Activated CD4-positive, CD25-positive, alpha-beta regulatory T cell treated with anti-CD3 and anti-CD28 coated beads, Interleukin-2, amount 50 U/mL, for 16 hours (primary cell): ENCODE measurements around the gene CTNNA2.

Source experiments
- DNase-seq: peaks from one replicate; pipeline ENCODE4 v3.0.0-alpha.2; 2020; ENCODE audit warnings: low read depth, low spot score

CTNNA2 gene

GRCh38 chr2:80269806-80270205, 757.0 kb downstream of the CTNNA2 start:
- DNase-seq = no peak

GRCh38 chr2:80280598-80280997, 767.7 kb downstream of the CTNNA2 start:
- no peak for DNase-seq

GRCh38 chr2:80281049-80281448, 768.2 kb downstream of the CTNNA2 start:
- DNase-seq = no peak

- DNase-seq = no peak
Measured at GRCh38 chr2:80288576-80288975, 775.7 kb downstream of the CTNNA2 start.

GRCh38 chr2:80291656-80292055, 778.8 kb downstream of the CTNNA2 start:
- DNase-seq = no peak

- DNase-seq = no peak
Measured at GRCh38 chr2:80292474-80292873, 779.6 kb downstream of the CTNNA2 start.

- DNase-seq = no peak
Measured at GRCh38 chr2:80293039-80293438, 780.2 kb downstream of the CTNNA2 start.

GRCh38 chr2:80298954-80299353, 786.1 kb downstream of the CTNNA2 start:
- no peak for DNase-seq

- no peak for DNase-seq
Measured at GRCh38 chr2:80299661-80300060, 786.8 kb downstream of the CTNNA2 start.

GRCh38 chr2:80300346-80300745, 787.5 kb downstream of the CTNNA2 start:
- no peak for DNase-seq

- DNase-seq = no peak
Measured at GRCh38 chr2:80300954-80301353, 788.1 kb downstream of the CTNNA2 start.

- DNase-seq = no peak
Measured at GRCh38 chr2:80302001-80302313, 789.1 kb downstream of the CTNNA2 start.

GRCh38 chr2:80302314-80303005, 789.6 kb downstream of the CTNNA2 start:
- no peak for DNase-seq

- DNase-seq = no peak
Measured at GRCh38 chr2:80303006-80303908, 790.4 kb downstream of the CTNNA2 start.

GRCh38 chr2:80303909-80304837, 791.3 kb downstream of the CTNNA2 start, which contains the start of gene LRRTM1:
TSS of gene LRRTM1 (minus strand) at chr2:80304752. CDS start at chr2:80303819, 933 bp downstream.
- DNase-seq = no peak

GRCh38 chr2:80311304-80311703, 798.5 kb downstream of the CTNNA2 start:
- DNase-seq = no peak

GRCh38 chr2:80312282-80312839, 799.5 kb downstream of the CTNNA2 start:
- DNase-seq = no peak

GRCh38 chr2:80322311-80322920, 809.6 kb downstream of the CTNNA2 start:
- DNase-seq = no peak

GRCh38 chr2:80322958-80323357, 810.1 kb downstream of the CTNNA2 start:
- DNase-seq = no peak

- no peak for DNase-seq
Measured at GRCh38 chr2:80323610-80324009, 810.8 kb downstream of the CTNNA2 start.

- DNase-seq = no peak
Measured at GRCh38 chr2:80324525-80324924, 811.7 kb downstream of the CTNNA2 start.
